Stomach (tissue), 4 donors: ENCODE results near the gene TNNI2.

Source experiments
- CTCF ChIP-seq, 7 experiments: fragments of 450-650 bp in 4 of 7; fragments of 200-600 bp in 3 of 7; sonication (generic) in 3 of 7; IDR thresholded peaks; one replicate each; pipeline ENCODE4 v1.5.1; 2016 to 2019; ENCODE audit warnings: antibody characterized with exemption in 7 of 7, control low read depth in 2 of 7, mild to moderate bottlenecking in 1 of 7
- EP300 ChIP-seq: sonication (generic); formaldehyde crosslinking; IDR thresholded peaks from one replicate; pipeline ENCODE4 v1.6.1; 2017; ENCODE audit warnings: antibody characterized with exemption
- POLR2A ChIP-seq, 4 donors: fragments of 450-650 bp; IDR thresholded peaks; one replicate each; pipeline ENCODE4 v1.6.1; 2016; ENCODE audit warnings: antibody characterized with exemption in 4 of 4, control low read depth in 2 of 4, mild to moderate bottlenecking in 1 of 4, moderate library complexity in 1 of 4
- POLR2AphosphoS5 ChIP-seq, 3 donors: sonication (generic); formaldehyde crosslinking; IDR thresholded peaks; one replicate each; pipeline ENCODE4 v1.6.1; 2016; ENCODE audit warnings: antibody characterized with exemption in 3 of 3

- TF ChIP-seq CTCF (IDR thresholded peaks at IDR 0.05) = no peak
- TF ChIP-seq EP300 = no peak
- TF ChIP-seq POLR2AphosphoS5 (IDR thresholded peaks at IDR 0.05) = no peak
- TF ChIP-seq POLR2A (IDR thresholded peaks at IDR 0.05) = no peak
Measured at GRCh38 chr11:1879342-1879940, 40.7 kb downstream of the TNNI2 start.
